ENCODE measurements around the gene ENG. TPM values are rescaled to one million over a fixed set of nuclear protein-coding genes. Genes with fewer than 3 reads are reported as not detected.

ENG gene
- total RNA-seq, 1 experiment from 2014 or later, result 25.1 TPM

GRCh38 chr9:127828262-127829031, 26.0 kb downstream of the ENG start:
- Histone ChIP-seq H3K4me1 (ENCODE audit: control insufficient read depth, insufficient read depth, low read length) (no peaks in the 10 kb centered on the region), H3K27me3 (ENCODE audit: control insufficient read depth, insufficient read depth, low read length) (no peaks in the 10 kb centered on the region), H3K27ac (ENCODE audit: low read length) (no peak overlapping the region), H3K4me3 (ENCODE audit: low read depth in 2 of 2, low read length in 2 of 2) (no peak overlapping the region), H3K9me3 (ENCODE audit: control insufficient read depth, insufficient read depth, low read depth, low read length) (no peaks in the 10 kb centered on the region), H3K36me3 (ENCODE audit: control insufficient read depth, insufficient read depth, low read length) (no peaks in the 10 kb centered on the region)
- in situ Hi-C loops (cut with HindIII; ENCODE audit: low pct_unique_long_range_greater_than_20kb, low sequenced_read_pairs) (no loop called here), intact Hi-C loops (cut with micrococcal nuclease; ENCODE audit: unreplicated experiment) (no loop called here)
- no peak for DNase-seq (ENCODE audit: low read depth, low spot score)
- POLR2A ChIA-PET, result interaction anchor here (0.6 kb wide), 1 partner anchor 133 kb away, joined by 3 read pairs; no protein-coding TSS in a partner anchor
- CTCF ChIA-PET, result interaction anchor here (0.5 kb wide), 1 partner anchor 31 kb away, joined by 5 read pairs; no protein-coding TSS in a partner anchor
- no peak for ATAC-seq
- BruUV-seq (replicated peaks), result no TSS peak
- no peak for TF ChIP-seq SIN3A (IDR thresholded peaks at IDR 0.05; ENCODE audit: borderline replicate concordance, insufficient read depth, low read depth, low read length)
- no peak for TF ChIP-seq CTCF (IDR thresholded peaks at IDR 0.05)
- no peak for TF ChIP-seq TCF7L2 (IDR thresholded peaks at IDR 0.05; ENCODE audit: low read depth, low read length)
- TF ChIP-seq, protein P1, sequence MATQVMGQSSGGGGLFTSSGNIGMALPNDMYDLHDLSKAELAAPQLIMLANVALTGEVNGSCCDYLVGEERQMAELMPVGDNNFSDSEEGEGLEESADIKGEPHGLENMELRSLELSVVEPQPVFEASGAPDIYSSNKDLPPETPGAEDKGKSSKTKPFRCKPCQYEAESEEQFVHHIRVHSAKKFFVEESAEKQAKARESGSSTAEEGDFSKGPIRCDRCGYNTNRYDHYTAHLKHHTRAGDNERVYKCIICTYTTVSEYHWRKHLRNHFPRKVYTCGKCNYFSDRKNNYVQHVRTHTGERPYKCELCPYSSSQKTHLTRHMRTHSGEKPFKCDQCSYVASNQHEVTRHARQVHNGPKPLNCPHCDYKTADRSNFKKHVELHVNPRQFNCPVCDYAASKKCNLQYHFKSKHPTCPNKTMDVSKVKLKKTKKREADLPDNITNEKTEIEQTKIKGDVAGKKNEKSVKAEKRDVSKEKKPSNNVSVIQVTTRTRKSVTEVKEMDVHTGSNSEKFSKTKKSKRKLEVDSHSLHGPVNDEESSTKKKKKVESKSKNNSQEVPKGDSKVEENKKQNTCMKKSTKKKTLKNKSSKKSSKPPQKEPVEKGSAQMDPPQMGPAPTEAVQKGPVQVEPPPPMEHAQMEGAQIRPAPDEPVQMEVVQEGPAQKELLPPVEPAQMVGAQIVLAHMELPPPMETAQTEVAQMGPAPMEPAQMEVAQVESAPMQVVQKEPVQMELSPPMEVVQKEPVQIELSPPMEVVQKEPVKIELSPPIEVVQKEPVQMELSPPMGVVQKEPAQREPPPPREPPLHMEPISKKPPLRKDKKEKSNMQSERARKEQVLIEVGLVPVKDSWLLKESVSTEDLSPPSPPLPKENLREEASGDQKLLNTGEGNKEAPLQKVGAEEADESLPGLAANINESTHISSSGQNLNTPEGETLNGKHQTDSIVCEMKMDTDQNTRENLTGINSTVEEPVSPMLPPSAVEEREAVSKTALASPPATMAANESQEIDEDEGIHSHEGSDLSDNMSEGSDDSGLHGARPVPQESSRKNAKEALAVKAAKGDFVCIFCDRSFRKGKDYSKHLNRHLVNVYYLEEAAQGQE (IDR thresholded peaks at IDR 0.05; ENCODE audit: insufficient read depth in 1 of 2, low read depth in 2 of 2, low read length in 1 of 2), result no peak

GRCh38 chr9:127826253-127826913, 28.1 kb downstream of the ENG start:
- Histone ChIP-seq H3K27me3 (ENCODE audit: control insufficient read depth, insufficient read depth, low read length) (no peaks in the 10 kb centered on the region), H3K36me3 (ENCODE audit: control insufficient read depth, insufficient read depth, low read length) (no peaks in the 10 kb centered on the region), H3K27ac (ENCODE audit: low read length) (no peak overlapping the region), H3K9me3 (ENCODE audit: control insufficient read depth, insufficient read depth, low read depth, low read length) (no peaks in the 10 kb centered on the region), H3K4me3 (ENCODE audit: low read depth in 2 of 2, low read length in 2 of 2) (no peak overlapping the region), H3K4me1 (ENCODE audit: control insufficient read depth, insufficient read depth, low read length) (no peaks in the 10 kb centered on the region)
- ATAC-seq (no peak), DNase-seq (ENCODE audit: low read depth, low spot score) (no peak)
- no TSS peak for BruUV-seq (replicated peaks)
- CTCF ChIA-PET, result no interaction called here
- intact Hi-C loops (cut with micrococcal nuclease; ENCODE audit: unreplicated experiment) (no loop called here), in situ Hi-C loops (cut with HindIII; ENCODE audit: low pct_unique_long_range_greater_than_20kb, low sequenced_read_pairs) (no loop called here)
- TF ChIP-seq POLR2AphosphoS5 (IDR thresholded peaks at IDR 0.05; ENCODE audit: low read depth, low read length) (no peak), SIN3A (IDR thresholded peaks at IDR 0.05; ENCODE audit: borderline replicate concordance, insufficient read depth, low read depth, low read length) (no peak), CTCF (IDR thresholded peaks at IDR 0.05) (no peak), TCF7L2 (IDR thresholded peaks at IDR 0.05; ENCODE audit: low read depth, low read length) (no peak)
- TF ChIP-seq, protein P1 (IDR thresholded peaks at IDR 0.05; ENCODE audit: insufficient read depth in 1 of 2, low read depth in 2 of 2, low read length in 1 of 2), result no peak
- POLR2A ChIA-PET, result no interaction called here
